Hindlimb muscle (tissue), 1 donor: ENCODE results near the gene PJA2. TPM values are rescaled to one million over a fixed set of nuclear protein-coding genes. Genes with fewer than 3 reads are reported as not detected.
A peak's percentile ranks its signal among the peaks of the same experiment; 100 is the strongest.
"Not testable (repeated sequence)": the region's sequence is repeated elsewhere in the genome, so short reads cannot be mapped to it uniquely, and the experiment has no call there.

Source experiments
- DNase-seq: peaks from one replicate; pipeline ENCODE4 v3.0.0-alpha.2; 2013
- polyA plus RNA-seq: library from polyadenylated mRNA; unstranded; fragments of 120-200 nt; gene quantifications from one replicate; pipeline ENCODE4 v1.2.1, GENCODE V29; 2013; ENCODE audit not compliant: insufficient read length

Gene PJA2
- polyA plus RNA-seq = 110 TPM

- DNase-seq = peak; percentile 99
Observed at GRCh38 chr5:109409844-109410388, at the start of gene PJA2. Gene PJA2, minus strand, starts transcription at chr5:109409974. Its CDS starts 26,541 bp downstream, at chr5:109383433.

- peak; percentile 76 for DNase-seq
Observed at GRCh38 chr5:109455598-109456096, 45.9 kb upstream of the PJA2 start.

GRCh38 chr5:109454731-109455505 is 45.1 kb upstream of the PJA2 start:
- peak; percentile 48 for DNase-seq

GRCh38 chr5:109453251-109453650 is 43.5 kb upstream of the PJA2 start:
- no peak for DNase-seq

- DNase-seq = no peak
Observed at GRCh38 chr5:109452661-109453060, 42.9 kb upstream of the PJA2 start.

GRCh38 chr5:109451146-109451545 is 41.4 kb upstream of the PJA2 start:
- no peak for DNase-seq

GRCh38 chr5:109450129-109450877 is 40.5 kb upstream of the PJA2 start:
- DNase-seq = no peak

- no peak for DNase-seq
Observed at GRCh38 chr5:109448838-109449237, 39.1 kb upstream of the PJA2 start.

GRCh38 chr5:109439590-109439989 is 29.8 kb upstream of the PJA2 start:
- no peak for DNase-seq

GRCh38 chr5:109426075-109426474 is 16.3 kb upstream of the PJA2 start:
- DNase-seq = no peak

GRCh38 chr5:109425521-109425920 is 15.7 kb upstream of the PJA2 start:
- not testable (repeated sequence) for DNase-seq

- DNase-seq = no peak
Observed at GRCh38 chr5:109421956-109422355, 12.2 kb upstream of the PJA2 start.

GRCh38 chr5:109418712-109419352 is 9.1 kb upstream of the PJA2 start:
- DNase-seq = no peak

- no peak for DNase-seq
Observed at GRCh38 chr5:109416882-109417281, 7.1 kb upstream of the PJA2 start.

- not testable (repeated sequence) for DNase-seq
Observed at GRCh38 chr5:109413921-109414461, 4.2 kb upstream of the PJA2 start.

GRCh38 chr5:109413458-109413857 is 3.7 kb upstream of the PJA2 start:
- DNase-seq = no peak

- DNase-seq = no peak
Observed at GRCh38 chr5:109412981-109413402, 3.2 kb upstream of the PJA2 start.

GRCh38 chr5:109411627-109412026 is 1.9 kb upstream of the PJA2 start:
- DNase-seq = no peak

GRCh38 chr5:109411149-109411514 is 1.4 kb upstream of the PJA2 start:
- no peak for DNase-seq

GRCh38 chr5:109410389-109411148 is 795 bp upstream of the PJA2 start:
- peak; percentile 67 for DNase-seq

- peak; percentile 79 for DNase-seq
Observed at GRCh38 chr5:109408991-109409843, 557 bp downstream of the PJA2 start.
